ENCODE results near the gene MYL10.
A peak's percentile ranks its signal among the peaks of the same experiment; 100 is the strongest.
"Not testable (repeated sequence)": the region's sequence is repeated elsewhere in the genome, so short reads cannot be mapped to it uniquely, and the experiment has no call there.

The MYL10 gene

DNA sequence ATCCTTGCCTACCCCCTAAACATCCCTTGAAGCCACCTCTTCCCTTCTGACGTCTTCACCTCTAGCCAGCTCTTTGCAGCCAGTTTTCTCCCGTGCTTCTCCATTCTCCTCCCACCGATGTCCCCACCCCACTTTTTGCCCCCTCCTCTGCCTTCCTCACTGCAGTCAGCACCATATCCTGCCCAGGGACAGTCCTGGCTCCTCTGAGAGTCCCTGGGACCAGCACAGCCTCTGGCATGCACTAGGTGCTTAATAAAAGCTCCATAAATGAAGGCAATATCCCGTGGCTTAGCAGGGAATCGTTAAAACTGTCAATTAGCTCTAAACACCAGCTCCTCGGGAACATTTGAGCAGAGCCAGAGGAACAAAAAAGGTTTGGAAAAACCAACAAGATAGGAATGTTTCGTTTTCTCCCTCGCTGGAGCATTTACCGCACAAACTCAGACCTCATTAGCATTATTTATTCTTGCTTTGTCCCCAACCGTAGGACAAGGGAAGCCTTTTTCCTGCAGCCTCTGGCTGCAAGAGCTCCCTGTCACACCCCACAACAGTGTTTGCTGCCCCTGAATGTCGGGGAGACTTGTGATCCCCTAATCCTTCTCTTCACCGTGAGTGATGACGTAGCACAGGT, 16.1 kb downstream of the MYL10 start:
- no peak for TF ChIP-seq CTCF (IDR thresholded peaks at IDR 0.05; ENCODE audit: extremely low read depth, missing control alignments)
- no peak for DNase-seq (ENCODE audit: low spot score)

GRCh38 chr7:101608772-101609713, 20.1 kb downstream of the MYL10 start:
- no peak for DNase-seq (ENCODE audit: low spot score)
- no peak for TF ChIP-seq CTCF (IDR thresholded peaks at IDR 0.05; ENCODE audit: extremely low read depth, missing control alignments)

- TF ChIP-seq CTCF (IDR thresholded peaks at IDR 0.05; ENCODE audit: extremely low read depth, missing control alignments), result no peak
- no peak for DNase-seq (ENCODE audit: low spot score)
Measured at GRCh38 chr7:101606498-101606923, 22.6 kb downstream of the MYL10 start.

GRCh38 chr7:101605611-101606497, 23.2 kb downstream of the MYL10 start:
- no peak for TF ChIP-seq CTCF (IDR thresholded peaks at IDR 0.05; ENCODE audit: extremely low read depth, missing control alignments)
- no peak for DNase-seq (ENCODE audit: low spot score)

GRCh38 chr7:101604934-101605332, 24.2 kb downstream of the MYL10 start:
- DNase-seq (ENCODE audit: low spot score), result not testable (repeated sequence)

DNA sequence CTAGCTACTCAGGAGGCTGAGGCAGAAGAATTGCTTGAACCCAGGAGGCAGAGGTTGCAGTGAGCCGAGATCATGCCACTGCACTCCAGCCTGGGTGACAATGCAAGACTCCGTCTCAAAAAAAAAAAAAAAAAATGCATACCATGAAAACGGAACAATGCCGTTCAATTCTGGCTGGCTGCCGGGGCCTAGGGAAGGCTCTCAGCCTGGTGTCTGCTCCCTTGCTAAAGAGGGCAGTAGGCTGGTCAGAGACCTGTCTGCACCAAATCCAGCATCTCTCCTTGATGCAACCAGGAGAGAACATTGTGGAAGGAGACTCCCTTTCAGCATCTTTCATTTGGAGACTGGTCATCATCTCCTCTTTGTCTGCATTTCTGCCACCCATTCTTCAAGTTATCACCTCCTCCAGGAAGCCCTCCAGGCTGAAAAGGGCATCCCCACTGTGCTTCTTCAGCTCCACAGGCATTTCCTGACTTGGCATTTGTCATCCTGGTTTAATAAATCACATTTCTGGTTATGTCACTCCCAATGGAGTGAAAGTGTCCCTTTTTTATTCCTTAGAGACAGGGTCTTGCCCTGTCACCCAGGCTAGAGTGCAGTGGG, 24.7 kb downstream of the MYL10 start:
- no peak for TF ChIP-seq CTCF (IDR thresholded peaks at IDR 0.05; ENCODE audit: extremely low read depth, missing control alignments)
- no peak for DNase-seq (ENCODE audit: low spot score)

DNA sequence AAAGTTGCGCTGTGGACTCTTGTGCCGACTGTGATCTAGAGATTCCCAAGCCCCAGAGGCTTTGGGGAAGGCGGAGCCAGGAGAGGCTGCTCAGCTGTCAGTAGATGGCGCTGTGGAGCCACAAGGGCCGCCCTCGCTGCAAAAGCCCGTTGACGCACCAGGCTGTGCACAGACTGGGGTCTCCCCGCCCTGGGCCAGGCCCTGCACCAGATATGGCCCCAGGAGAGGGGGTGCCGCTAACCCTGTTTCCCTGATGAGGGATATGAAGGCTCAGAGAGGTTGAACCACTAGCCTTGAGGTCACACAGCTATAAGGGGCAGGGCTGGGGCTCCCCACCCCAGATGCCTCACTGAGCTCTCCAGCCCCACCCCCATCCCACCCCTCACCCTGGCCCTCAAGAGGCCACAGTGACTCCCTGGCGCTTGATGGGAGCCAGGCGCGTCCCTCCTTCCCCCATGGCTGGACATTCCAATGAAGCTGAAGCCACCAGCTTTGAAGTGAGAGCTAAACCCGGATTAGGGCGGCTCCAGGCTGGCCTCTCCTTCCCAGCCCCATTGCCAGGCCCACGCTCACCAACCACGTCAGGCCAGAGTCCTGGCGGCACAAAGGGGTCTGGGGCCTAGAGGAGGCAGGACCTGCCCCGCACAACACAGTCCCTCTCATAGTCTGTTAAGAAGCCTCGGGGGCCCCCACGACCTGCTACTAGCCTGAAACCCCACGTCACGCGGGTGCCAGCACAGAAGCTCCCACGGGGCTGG, 26.4 kb downstream of the MYL10 start:
- DNase-seq (ENCODE audit: low spot score), result peak; percentile 76
- peak; percentile 86 for TF ChIP-seq CTCF (IDR thresholded peaks at IDR 0.05; ENCODE audit: extremely low read depth, missing control alignments)
